HG03095 (cell line): ENCODE data around the gene MYO1C.

Source experiments
- ATAC-seq: cut with Tn5 transposase; IDR thresholded peaks from one replicate; pipeline ENCODE4 v1.9.1; 2021; ENCODE audit warnings: moderate library complexity; ENCODE audit not compliant: unreplicated experiment

Gene MYO1C

DNA sequence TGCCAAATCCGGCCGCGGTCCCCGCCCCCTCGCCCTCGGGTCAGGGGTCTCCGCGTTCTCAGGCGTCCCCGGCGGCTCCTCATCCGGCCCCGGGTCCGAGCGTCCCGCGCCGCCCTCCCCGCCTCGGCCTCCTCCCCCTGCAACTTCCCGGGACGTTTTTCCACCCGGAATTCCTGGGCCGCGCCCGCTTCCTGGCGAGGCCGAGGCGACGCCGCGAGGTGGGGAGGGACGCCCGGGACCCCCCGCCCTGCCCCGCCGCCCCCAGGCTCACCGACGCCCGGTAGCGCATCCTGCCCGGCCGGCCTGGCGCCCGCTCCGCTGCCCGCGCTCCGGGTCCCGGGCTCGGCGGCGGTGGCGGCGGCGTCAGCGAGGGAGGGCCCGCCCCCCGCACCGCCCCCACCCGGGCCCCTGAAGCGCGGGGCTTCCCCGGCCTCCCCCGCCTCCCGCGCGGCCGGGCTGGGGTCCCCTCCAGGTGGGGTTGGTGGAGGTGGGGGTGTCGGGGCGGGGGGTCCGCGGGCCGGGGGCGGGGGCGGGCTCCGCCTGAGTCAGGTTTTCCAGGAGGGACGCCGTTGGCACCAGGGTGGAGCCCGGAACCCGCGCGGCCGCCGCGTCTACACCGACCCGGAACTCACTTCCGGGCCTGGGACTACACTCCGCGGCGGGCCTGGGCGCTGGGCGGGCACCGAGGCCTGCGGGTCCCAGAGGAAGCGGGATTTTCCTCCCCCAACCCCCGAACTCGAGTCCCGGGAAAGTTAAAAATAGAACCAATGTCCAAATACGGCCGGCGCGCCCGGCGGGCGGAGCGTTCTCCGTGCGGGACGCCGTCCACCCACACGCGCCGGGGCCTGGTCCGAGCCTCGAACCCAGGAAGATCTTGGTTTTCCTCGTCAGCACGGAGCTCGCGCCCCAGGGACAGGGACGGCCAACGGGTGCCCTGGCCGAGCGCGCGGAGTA, 6.8 kb downstream of the MYO1C start:
- ATAC-seq, result no peak

DNA sequence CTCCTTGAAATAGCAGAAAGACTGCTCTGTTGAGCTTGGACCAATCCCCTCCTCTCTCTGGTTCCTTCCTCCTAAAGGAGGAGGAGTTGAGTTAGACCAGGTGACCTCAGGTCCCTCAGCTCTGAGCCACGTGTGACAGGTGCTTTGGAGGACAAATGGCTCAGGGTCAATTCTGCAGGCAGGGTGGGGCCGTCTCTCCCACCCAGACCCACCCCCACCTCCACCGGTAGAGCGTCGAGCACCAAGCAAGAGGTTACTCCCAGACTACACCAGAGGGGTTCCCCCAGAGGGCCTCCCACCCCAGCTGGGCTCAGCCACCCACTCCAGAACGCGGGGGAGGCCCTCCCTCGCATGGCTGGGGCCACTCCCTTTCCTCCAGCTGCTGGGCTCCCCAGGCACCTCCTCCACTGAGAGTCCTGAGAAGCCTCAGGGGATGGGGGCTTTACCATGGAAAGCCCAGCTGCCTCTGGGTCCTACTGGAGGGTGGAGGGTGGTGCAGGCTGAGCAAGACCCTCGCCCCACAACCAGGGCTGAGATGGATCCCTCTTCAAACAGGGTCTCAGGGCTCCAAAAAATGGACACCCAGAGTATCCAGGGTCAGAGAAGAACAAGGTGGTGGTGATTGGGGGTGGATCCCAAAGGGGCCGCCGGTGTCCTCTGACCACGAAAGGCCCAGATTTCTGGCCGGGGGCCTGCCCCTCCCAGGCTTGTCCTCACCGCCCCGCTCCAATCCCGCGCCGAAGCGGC, 7.6 kb downstream of the MYO1C start:
- ATAC-seq, result peak; percentile 36

DNA sequence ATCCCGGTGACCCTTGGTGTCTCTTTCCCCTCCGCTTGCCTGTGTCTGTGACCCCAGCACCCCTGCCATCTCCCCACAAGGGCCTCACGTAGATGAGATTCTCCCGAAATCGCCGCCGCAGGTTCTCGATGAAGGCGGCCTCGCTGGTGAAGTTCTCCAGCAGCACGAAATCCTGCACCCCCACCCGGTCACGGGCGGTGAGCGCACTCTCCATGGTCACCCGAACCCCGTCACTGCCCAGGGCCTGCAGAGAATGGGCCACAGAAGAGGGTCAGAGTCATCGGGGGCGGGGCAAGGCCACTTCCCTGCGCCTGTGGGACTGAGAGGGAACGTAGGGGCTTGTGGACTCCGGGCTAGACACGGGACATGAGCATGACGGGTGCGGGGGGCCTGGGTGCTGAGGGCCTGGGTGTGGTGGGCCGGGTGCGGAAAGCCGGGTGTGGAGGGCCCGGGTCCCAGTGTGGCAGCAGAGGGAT, 8.4 kb downstream of the MYO1C start:
- ATAC-seq, result no peak

DNA sequence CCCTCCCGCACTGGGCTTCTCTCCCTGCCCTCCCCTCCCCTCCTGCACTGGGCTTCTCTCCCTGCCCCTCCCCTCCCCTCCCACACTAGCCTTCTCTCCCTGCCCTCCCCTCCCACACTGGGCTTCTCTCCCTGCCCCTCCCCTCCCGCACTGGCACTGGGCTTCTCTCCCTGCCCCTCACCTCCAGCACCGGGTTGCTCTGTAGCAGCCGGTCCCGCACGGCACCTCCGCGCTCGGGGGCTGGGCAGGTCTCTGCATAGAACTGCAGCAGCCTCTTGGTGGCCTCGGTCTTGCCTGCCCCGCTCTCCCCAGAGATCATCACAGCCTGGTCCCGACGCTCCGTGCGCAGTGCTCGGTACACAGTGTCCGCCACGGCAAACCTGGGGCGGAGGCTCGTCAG, 9.8 kb downstream of the MYO1C start:
- ATAC-seq, result no peak

DNA sequence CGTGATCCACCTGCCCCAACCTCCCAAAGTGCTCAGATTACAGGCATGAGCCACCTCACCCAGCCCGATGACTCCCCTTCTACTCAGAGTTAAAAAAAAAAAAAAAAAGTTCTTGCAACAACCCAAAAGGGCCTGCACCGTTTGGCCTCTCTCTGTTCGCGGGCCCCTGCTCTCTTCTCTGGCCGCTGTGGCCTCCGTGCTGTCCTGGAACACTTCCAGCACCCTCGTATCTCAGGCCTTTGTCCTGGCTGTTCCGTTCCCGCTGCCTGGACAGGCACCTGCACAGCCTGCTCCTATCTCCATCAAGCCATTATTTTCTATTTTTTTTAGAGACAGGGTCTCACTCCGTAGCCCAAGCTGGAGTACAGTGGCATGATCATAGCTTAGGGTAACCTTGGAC, 10.8 kb downstream of the MYO1C start:
- no peak for ATAC-seq

DNA sequence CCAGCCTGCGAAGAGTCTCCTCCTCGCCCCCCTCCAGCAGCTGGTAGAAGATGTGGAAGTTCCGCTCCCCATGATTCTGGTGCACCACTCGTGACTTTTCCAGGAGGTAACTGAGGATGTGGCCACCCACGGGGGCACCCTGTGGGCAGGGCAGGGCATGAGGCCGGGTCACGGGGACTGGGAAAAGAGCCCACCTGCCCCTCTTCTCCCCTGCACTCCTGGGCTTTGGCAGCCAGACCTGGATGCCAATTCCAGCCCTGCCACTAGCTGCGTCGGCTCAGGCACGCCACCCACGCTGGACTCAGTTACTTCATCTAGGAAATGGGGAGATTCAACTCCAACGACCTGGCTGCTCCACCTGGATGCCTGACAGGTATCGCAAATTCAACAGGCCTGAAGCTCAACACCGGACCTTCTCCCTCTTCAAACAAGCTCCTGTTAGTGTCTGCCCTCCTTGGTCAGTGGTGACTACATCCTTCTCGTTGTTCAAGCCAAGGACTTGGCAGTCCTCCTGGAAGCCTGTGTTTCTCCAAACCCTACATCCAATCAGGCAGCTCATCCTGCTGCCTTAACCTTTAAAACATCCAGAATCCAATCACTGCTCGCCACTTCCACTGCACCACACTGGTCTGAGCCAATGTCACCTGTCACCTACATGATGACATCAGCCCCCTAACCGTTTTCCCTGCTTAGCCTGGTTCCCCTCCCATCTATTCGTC, 11.6 kb downstream of the MYO1C start:
- ATAC-seq, result no peak

DNA sequence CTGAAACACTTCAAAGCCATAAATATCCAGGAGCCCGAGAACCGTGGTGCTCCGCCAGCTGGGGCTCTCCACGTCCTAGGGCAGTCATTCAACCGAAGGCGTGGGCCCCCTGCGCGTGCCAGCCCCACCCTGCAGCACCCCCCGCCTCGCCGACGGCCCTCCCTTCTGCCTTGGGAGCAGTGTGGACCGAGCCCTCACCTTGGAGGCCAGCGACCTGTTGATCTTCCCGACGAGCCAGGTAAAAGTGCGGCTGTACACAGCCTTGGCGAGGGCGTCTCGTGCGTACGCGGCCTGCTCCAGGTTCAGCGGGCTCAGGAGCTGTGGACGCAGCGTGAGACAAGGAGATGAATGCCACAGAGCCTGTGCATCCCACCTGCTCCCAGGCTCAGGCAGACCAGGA, 14.1 kb downstream of the MYO1C start:
- no peak for ATAC-seq

DNA sequence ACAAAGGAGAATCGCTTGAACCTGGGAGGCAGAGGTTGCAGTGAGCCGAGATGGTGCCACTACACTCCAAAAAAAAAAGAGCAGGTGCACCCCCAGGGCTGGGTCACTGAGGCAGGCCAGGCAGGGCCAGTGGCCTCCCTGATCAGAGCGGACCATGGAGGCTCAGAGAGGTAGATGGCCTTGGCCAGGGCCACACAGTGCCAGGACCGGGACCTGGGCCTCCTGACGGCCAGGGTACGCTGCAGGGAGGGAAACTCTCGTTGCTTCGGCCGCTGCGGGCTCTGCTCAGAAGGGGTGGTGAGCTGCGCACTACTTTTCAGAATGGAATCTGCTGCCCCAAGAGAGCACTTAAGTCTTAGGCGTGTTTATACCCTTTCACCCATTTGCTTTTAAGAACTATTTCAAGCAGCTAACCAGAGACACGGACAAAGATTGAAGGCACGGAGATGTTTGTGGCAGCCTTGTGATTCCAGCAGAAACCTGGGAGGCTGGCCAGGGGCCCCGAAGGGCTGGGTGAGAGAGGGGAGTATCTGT, 17.1 kb downstream of the MYO1C start:
- no peak for ATAC-seq

DNA sequence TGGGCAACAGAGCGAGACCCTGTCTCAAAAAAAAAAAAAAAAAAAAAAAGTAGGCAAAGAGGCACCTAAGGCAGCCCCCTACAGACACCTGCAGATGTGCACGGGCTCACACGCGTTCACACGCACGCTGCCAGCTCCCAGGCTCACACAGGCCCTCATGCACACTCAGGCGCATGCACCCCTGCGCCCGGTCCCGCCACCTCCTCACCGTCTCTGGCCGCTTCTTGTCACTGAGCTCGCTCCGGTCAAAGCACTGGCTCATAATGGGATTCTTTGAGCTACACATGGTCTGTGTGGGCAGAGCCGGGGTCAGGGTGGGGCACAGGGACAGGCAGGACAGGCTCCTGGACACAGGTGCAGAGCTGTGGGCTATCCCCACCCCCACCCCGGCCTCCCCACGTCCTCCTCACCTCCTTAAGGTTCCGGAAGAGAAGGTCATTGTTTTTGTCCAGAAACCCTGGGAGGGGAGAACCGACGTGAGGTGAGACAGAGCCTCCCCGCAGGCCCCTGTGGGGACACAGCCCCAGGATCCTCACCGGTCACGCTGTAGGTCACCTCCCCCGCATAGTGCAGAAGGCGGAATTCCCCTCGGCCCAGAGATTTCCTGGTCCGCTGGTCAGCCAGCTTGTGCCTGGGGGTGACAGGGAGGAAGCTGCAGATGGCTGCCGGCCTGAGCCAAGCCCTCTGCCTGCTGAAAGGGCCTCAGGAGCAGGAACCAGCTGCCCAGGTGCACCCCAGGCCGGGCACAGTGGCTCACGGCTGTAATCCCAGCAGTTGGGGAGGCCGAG, 17.9 kb downstream of the MYO1C start:
- no peak for ATAC-seq

DNA sequence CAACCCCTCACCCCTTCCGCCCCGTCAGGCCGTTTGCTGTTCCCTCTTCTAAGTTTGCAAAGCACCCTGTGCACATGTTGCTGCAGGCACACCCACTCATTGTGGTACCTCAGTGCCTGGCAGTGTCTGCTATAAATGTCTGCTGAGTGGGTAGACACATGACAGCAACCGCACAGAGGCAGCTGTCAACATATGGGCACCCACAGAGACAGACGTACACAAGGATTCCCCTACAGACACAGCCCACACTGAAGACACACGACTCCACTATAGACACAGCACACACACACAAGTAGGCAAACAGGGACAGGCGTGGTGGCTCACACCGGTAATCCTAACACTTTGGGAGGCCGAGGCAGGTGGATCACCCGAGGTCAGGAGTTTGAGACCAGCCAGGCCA, 18.6 kb downstream of the MYO1C start:
- ATAC-seq, result no peak

DNA sequence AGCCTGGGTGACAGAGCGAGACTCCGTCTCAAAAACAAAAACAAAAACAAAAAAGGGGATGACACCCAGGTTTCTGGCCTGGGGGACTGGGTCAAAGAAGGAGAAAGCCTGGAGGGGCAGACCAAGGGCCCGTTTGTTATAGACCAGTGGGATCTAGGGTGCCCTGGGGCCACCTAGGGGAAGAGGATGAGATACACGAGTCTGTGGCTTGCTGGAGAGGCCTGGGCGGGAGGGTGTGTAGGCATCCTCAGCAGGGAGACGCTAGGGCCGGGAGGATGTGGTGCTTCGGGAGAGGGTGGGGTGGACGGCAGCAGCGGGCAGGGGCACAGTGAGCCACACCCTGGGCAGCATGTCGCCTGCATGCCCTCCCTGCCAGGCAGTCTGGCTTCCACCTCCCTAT, 19.3 kb downstream of the MYO1C start:
- no peak for ATAC-seq

DNA sequence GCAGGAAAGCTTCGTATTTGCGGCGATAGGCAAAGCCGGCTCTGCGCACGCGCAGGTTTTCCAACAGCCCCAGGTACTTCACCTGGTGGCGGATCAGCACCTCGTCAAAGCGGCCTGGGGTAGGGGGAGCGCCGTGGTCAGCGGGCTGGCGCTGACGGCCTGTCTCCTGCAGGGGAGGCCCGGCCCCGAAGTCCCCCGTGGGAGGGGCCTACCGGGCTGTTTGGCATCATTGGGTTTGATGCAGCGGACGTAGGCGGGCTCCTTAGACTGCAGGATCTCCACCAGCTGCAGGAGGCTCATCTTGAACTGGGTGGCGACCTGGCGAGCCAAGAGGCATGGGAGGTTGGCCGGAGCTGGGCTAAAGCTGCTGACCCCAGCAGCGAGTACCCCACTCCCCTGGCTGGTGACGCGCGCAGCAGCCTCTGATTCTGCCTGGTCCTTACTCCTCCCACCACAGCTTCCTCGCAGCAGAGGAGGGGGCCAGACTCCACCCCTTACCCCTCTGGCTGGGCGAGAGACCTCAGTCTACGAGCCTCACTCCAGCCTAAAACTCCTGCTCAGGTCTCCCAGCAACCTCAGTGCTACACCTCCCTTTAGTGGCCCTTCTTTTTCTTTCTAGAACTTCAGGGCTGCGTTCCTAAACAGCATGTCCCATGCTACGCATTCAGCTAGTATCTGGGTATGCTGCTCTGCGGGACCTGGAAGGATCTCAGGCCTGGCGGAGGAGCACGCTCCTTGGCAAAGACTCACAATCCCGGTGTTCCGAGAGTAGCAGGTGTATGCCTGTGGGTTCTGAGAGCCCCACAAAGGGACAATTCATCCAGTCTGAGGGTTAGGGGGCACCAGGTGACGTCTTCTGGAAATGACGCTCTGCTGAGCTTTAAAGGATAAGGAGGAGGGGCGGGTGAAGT, 20.3 kb downstream of the MYO1C start:
- no peak for ATAC-seq

DNA sequence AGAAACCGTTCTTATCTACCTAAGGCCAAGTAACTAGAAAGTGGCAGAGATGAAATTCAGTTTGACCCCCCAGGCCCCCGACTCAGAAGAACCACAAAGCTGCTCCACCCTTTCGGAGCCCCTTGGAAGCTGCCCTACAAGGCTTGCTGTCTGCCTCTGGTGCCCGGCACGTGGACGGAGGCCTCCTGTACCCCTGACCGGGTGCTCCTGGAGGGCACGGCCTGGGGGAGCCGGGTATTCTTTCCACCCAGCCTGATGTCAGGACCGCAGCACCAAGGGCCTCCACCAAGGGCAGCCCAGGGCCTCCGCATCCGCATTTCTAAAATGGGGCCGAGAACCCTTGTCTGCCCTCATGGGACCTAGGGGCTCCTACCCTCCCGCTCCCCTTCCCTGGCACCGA, 21.0 kb downstream of the MYO1C start:
- no peak for ATAC-seq

DNA sequence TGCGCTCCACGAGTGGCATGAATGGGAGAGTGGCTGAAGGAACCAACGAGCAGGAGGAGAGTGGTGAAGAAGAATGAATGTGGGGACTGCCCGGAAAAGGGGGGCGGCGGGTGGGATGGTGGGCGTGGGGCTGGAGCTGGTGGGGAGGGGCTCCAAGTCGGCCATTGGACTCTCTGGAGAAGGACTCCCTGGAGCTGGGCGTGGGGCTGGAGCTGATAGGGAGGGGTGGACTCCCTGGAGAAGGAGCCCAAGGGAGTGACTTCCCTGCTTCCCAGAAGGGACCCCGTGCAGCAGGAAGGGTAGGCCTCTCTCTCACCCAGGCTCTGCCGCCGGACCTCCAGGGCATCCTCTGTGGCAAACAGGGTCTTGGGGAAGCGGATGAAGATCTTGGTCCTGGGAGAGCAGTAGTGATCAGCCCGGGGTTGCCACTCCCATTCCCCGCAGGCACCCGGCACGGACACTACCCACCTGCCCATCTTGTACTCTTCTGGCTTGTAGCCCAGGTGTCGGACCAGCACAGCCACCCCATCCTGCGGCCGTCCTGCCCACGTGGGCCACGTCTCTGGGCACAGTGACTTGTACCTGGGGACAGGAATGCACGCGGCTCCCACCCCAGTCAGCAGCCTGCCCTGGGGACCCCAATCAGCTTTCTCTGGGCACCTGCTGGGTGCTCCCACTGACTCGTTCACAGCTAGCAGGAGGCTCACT, 21.6 kb downstream of the MYO1C start:
- ATAC-seq, result no peak

DNA sequence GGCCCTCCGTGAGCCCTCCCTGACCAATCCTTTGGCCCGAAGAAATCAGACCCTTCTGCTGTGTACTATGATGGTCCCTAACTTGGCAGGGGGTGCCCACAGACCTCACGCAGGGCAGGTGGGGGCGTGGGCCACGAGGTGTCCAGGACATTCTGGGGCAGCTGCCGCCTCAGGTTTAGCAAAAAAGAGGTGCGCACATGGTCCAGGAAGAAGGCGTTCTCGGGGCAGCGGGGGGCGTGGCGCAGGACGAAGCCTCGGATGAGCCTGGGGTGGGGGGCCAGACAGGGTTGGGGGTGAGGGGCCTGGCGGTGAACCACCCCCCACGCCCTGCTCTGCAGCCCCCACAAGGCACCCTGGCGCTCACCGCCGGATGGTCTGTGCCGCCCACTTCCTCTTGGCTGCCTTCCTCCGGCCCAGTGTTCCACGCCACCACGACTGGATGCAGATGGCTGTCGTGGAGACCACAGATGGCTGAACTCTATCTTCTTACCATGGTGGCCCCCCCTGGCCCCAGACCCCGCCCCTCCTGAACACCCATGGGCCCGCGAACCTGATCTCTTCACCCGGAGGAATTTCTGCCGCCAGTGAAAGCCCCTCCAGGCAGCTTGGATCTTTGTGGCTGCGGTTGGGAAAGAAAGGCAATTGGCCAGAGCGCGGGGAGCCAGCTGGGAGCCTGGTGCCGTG, 22.3 kb downstream of the MYO1C start:
- no peak for ATAC-seq

DNA sequence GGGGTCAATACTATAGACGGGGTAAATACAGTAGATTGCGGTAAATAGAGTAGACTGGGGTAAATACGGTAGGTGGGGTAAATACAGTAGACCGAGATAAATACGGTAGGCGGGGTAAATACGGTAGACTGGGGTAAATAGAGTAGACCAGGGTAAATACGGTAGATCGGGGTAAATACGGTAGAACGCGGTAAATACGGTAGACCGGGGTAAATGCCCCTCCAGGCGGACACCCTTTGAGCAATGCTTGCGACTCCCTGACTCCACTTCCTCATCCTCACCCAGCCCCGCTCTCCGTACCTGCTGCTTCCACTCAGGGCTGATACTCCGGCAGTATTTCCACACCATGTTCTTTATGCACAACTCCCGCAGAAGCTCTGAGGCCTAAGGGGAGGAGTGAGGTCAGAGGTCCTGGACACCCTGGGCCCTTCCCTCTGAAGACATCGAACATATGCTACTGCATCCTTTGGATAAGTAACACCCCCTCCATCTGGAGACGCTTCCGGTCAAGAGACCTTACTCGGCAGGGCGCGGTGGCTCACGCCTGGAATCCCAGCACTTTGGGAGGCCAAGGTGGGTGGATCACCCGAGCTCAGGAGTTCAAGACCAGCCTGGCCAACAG, 23.1 kb downstream of the MYO1C start:
- ATAC-seq, result no peak

DNA sequence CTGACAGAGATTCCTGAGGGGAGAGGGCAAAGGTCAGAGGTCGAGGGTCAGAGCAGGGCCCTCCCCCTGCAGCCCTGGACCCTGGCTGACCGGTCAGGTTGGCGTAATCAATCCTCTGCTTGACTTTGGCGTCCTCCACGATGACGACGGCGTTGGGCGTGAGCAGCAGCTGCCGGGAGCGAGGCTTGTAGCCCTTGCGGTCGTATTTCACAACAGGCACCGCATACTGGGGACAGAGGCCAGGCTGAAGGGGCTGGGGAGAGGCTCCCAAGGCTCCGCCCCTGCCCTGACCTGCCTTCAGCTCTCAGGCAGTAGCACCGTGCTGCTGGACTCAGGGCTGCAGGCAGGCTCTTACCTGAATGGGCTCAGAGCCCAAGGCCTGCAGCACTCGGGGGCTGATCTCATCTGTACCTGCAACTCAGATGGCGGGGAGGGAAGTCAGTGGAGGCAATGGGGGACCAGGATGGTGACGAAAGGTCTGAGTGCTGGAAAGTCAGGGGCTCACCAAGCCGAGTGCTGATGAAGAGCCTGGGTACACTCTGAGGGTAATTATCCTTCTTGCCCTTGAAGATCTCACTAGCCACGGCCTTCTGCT, 24.5 kb downstream of the MYO1C start:
- no peak for ATAC-seq
